Cerebellar cortex (tissue), 1 donor: ENCODE results near the gene APEH.

ENCODE experiments used
- DNase-seq: peaks from one replicate; pipeline ENCODE4 v3.0.0-alpha.2; 2015; ENCODE audit warnings: low spot score

APEH gene

GRCh38 chr3:49650637-49651036 lies 23.5 kb upstream of the APEH start:
- no peak for DNase-seq

GRCh38 chr3:49652218-49652902 lies 21.8 kb upstream of the APEH start:
- DNase-seq = no peak

- DNase-seq = no peak
Observed at GRCh38 chr3:49652903-49653415, 21.2 kb upstream of the APEH start.

GRCh38 chr3:49653621-49654020 lies 20.5 kb upstream of the APEH start:
- DNase-seq = no peak

DNA sequence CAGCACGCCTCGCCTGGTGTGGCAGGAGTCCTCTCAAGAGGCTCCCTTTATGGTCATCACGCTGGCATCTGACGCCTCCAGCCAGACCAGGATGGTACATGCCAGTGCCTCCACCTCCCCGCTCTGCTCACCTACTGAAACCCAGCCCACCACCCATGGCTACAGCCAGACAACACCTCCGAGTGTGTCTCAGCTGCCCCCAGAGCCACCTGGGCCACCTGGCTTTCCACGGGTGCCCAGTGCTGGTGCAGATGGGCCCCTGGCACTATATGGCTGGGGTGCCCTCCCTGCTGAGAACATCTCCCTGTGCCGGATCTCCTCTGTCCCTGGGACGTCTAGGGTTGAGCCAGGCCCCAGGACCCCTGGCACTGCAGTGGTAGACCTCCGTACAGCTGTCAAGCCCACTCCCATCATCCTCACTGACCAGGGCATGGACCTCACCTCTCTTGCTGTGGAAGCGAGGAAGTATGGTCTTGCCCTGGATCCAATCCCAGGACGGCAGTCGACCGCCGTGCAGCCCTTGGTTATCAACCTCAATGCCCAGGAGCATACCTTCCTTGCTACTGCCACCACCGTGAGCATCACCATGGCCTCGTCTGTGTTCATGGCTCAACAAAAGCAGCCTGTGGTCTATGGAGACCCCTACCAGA lies 19.9 kb upstream of the APEH start:
- no peak for DNase-seq

DNA sequence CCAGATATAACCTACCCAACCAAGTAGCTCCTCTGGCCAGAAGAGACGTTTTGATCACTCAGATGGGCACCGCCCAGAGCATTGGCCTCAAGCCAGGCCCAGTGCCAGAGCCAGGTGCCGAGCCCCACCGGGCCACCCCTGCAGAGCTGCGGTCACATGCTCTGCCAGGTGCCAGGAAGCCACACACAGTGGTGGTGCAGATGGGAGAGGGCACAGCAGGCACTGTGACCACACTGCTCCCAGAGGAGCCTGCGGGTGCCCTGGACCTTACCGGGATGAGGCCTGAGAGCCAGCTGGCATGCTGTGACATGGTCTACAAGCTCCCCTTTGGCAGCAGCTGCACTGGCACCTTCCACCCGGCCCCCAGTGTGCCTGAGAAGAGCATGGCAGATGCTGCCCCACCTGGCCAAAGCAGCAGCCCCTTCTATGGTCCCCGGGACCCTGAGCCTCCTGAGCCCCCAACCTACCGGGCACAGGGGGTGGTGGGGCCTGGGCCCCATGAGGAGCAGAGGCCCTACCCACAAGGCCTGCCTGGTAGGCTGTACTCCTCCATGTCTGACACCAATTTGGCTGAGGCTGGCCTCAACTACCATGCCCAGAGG lies 19.1 kb upstream of the APEH start:
- no peak for DNase-seq

GRCh38 chr3:49655731-49656285 lies 18.3 kb upstream of the APEH start:
- DNase-seq = no peak

GRCh38 chr3:49656541-49657112 lies 17.5 kb upstream of the APEH start:
- peak; percentile 51 for DNase-seq

GRCh38 chr3:49657208-49657915 lies 16.8 kb upstream of the APEH start:
- peak; percentile 74 for DNase-seq

GRCh38 chr3:49658711-49659110 lies 15.4 kb upstream of the APEH start:
- DNase-seq = no peak

GRCh38 chr3:49659756-49660155 lies 14.4 kb upstream of the APEH start:
- no peak for DNase-seq

DNA sequence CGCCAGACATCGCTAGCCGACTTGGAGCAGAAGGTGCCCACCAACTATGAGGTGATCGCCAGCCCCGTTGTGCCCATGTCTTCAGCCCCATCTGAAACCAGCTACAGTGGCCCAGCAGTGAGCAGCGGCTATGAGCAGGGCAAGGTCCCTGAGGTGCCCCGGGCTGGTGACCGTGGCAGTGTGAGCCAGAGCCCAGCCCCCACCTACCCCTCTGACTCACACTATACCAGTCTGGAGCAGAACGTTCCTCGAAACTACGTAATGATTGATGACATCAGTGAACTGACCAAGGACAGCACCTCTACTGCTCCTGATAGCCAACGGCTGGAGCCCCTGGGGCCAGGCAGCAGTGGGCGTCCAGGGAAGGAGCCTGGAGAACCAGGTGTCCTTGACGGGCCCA lies 12.9 kb upstream of the APEH start:
- no peak for DNase-seq

- no peak for DNase-seq
Observed at GRCh38 chr3:49662021-49662420, 12.1 kb upstream of the APEH start.

DNA sequence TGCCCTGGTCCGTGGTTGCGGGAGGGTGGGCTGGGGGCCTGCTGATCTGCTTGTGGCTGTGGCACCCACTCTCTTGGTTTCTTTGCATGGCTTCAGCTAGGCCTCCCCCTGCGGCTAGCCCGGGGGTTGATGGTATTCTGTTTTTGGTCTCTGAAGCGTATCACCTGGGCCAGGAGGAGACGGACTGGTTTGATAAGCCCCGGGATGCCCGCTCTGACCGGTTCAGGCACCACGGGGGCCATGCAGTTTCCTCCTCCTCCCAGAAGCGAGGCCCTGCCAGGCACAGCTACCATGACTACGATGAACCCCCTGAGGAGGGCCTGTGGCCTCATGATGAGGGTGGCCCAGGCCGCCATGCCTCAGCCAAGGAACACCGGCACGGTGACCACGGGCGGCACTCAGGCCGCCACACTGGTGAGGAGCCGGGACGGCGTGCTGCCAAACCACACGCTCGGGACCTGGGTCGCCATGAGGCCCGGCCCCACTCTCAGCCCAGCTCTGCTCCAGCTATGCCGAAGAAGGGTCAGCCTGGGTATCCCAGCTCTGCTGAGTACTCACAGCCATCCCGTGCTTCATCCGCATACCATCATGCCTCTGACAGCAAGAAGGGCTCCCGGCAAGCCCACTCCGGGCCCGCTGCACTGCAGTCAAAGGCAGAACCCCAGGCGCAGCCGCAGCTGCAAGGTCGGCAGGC lies 11.3 kb upstream of the APEH start:
- DNase-seq = no peak

- DNase-seq = no peak
Observed at GRCh38 chr3:49663831-49664230, 10.3 kb upstream of the APEH start.

- no peak for DNase-seq
Observed at GRCh38 chr3:49664300-49664699, 9.9 kb upstream of the APEH start.

DNA sequence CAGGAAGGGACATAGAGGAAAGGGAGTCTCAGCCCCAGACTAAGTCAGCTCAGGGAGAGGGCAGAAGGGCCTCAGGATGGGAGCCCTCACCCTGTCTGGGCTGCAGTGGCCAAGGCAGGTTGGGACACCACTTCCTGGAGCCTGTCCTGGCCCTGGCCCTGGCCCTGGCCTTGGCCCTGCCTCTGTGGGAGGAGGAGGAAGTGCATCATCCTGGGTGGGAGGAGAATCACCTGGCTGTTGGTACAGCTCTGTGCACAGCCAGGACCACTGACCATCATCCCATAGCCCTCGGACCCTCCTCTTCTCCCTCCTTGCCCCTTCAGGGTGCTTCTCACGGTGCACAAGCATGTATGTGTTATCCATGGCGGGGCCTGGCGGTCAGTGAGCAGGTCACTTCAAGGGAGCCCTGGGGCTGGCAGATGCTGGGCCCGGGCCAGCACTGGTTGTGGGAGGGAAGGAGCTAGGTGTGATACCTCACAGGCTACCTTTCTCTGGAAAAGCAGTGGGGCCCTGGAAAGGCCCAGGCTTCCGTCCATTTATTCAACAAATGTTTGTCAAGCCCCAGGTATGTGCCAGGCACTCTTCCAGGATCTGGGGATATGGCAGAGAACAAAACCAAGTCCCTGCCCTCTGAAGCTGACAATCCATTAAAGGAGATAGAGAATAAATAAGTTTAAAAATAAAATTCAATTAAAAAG lies 8.2 kb upstream of the APEH start:
- DNase-seq = no peak

DNA sequence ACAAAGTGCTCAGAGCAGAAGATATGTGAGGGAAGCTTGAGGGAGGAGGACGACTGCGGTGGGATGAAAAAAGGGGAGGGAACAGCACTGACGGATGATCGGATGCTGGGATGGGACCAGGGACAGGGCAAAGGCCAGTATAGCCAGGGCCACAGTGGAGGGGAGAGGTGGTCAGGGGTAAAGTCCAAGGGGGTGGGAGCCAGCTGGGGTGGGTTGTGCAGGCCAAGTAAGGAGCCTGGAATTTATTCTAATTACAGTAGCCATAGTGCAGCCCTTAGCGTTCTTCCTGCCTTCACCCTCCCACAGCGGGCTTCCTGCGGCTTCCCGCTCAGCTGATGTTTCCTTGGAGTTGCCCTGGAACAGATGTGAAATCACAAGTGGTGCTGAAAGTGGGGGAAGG lies 7.6 kb upstream of the APEH start:
- DNase-seq = no peak

DNA sequence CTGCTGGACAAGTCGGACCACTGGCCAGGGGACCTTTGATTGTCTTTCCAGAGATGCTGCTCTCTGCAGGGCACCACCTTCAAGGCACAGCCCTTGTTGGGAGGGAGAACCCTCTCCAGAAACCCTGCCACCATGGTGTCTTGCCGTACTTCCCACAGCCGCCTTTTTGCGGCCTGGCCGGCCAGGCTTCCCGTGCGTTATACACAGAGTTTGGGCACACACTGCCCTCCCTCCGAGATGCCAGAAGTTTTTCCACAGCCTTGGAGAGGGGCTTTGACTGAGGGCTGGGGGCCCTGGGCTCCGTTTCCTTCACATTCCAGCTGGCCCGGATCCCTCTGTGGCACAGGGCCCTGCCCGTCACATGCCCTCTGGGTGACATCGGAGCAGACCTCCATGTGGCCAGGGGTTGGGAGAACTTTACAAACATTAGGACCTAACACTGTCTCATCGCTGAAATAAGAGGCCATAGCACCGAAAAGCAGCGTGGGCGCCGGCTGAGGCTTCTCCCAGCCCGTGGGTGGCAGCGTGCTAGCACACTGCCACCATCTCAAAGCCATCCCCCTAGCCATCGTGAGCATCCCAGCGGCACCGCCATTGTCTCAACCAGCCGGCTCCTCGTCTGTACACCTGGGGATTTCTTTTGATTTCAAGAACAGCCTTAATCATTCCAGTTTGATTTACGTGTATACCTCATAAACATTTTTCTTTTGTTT lies 6.3 kb upstream of the APEH start:
- DNase-seq = no peak

- no peak for DNase-seq
Observed at GRCh38 chr3:49668414-49668797, 5.7 kb upstream of the APEH start.
